Measurements from ENCODE around the gene ARHGAP22. TPM values are rescaled to one million over a fixed set of nuclear protein-coding genes. Genes with fewer than 3 reads are reported as not detected.
A peak's percentile ranks its signal among the peaks of the same experiment; 100 is the strongest.

ARHGAP22 gene
- total RNA-seq, 1 experiment from 2014 or later = 13.5 TPM

GRCh38 chr10:48468130-48468790 lies 136.6 kb downstream of the ARHGAP22 start:
- TF ChIP-seq CTCF (IDR thresholded peaks at IDR 0.05; ENCODE audit: insufficient read depth in 1 of 2, low read depth in 1 of 2, low read length in 1 of 2, severe bottlenecking in 1 of 2, unreplicated experiment in 1 of 2) = no peak
- peak; percentile 60 to 68 for DNase-seq
- Mint-ChIP-seq H3K27me3 (ENCODE audit: insufficient read depth, unreplicated experiment) (no peaks in the 10 kb centered on the region), H3K4me1 (ENCODE audit: low read depth, unreplicated experiment) (peaks cover 35% of the 10 kb centered on the region), H3K4me3 (ENCODE audit: unreplicated experiment) (no peak overlapping the region), H3K36me3 (ENCODE audit: insufficient read depth, unreplicated experiment) (peaks cover 4% of the 10 kb centered on the region), H3K9me3 (ENCODE audit: unreplicated experiment) (no peaks in the 10 kb centered on the region), H3K27ac (ENCODE audit: unreplicated experiment) (peak overlapping the region; percentile 34)
- no TSS peak for BruUV-seq (replicated peaks)
- CTCF ChIA-PET = interaction anchor here (0.8 to 2.0 kb wide), 5 partner anchors 13 to 188 kb away, joined by 3 to 6 read pairs (median 3); no protein-coding TSS in a partner anchor
- Histone ChIP-seq H3K9me3 (no peaks in the 10 kb centered on the region), H3K36me3 (ENCODE audit: control insufficient read depth, insufficient read depth, low read length) (no peaks in the 10 kb centered on the region), H3K4me1 (peaks cover 43% of the 10 kb centered on the region), H3K4me3 (ENCODE audit: low read depth, low read length) (no peak overlapping the region), H3K27me3 (replicated peaks; ENCODE audit: control insufficient read depth, insufficient read depth, low read length) (no peaks in the 10 kb centered on the region)
- POLR2A ChIA-PET = no interaction called here
- intact Hi-C loops (cut with micrococcal nuclease; ENCODE audit: unreplicated experiment) = loop anchor here (2.0 kb wide), 1 partner anchor 13 kb away; no protein-coding TSS in a partner anchor

- CTCF ChIA-PET = interaction anchor here (0.8 to 1.7 kb wide), 3 partner anchors 12 to 188 kb away, joined by 3 to 5 read pairs (median 3); no protein-coding TSS in a partner anchor
- peak overlapping the region; percentile 34 for H3K27ac Mint-ChIP-seq (ENCODE audit: unreplicated experiment)
These were observed 137.2 kb downstream of the ARHGAP22 start for GRCh38 chr10:48467669-48468068.

More at GRCh38 chr10:48467669-48468068, 137.2 kb downstream of the ARHGAP22 start:
- DNase-seq = peak in 1 of 2 experiments; percentile 47
- H3K36me3 Mint-ChIP-seq (ENCODE audit: insufficient read depth, unreplicated experiment) = peaks cover 4% of the 10 kb centered on the region
- Histone ChIP-seq H3K4me1 (peaks cover 43% of the 10 kb centered on the region), H3K27me3 (replicated peaks; ENCODE audit: control insufficient read depth, insufficient read depth, low read length) (no peaks in the 10 kb centered on the region), H3K36me3 (ENCODE audit: control insufficient read depth, insufficient read depth, low read length) (no peaks in the 10 kb centered on the region), H3K4me3 (ENCODE audit: low read depth, low read length) (no peak overlapping the region), H3K9me3 (no peaks in the 10 kb centered on the region)
- no peaks in the 10 kb centered on the region for H3K9me3 Mint-ChIP-seq (ENCODE audit: unreplicated experiment)
- intact Hi-C loops (cut with micrococcal nuclease; ENCODE audit: unreplicated experiment) = loop anchor here (2.0 kb wide), 1 partner anchor 13 kb away; no protein-coding TSS in a partner anchor
- no peaks in the 10 kb centered on the region for H3K27me3 Mint-ChIP-seq (ENCODE audit: insufficient read depth, unreplicated experiment)
- POLR2A ChIA-PET = no interaction called here
- BruUV-seq (replicated peaks) = no TSS peak
- no peak overlapping the region for H3K4me3 Mint-ChIP-seq (ENCODE audit: unreplicated experiment)
- H3K4me1 Mint-ChIP-seq (ENCODE audit: low read depth, unreplicated experiment) = peaks cover 35% of the 10 kb centered on the region
- TF ChIP-seq CTCF (IDR thresholded peaks at IDR 0.05; ENCODE audit: insufficient read depth in 1 of 2, low read depth in 1 of 2, low read length in 1 of 2, severe bottlenecking in 1 of 2, unreplicated experiment in 1 of 2) = no peak

Measured in Caco-2 (cell line).